Measurements from ENCODE around the gene CLEC17A. TPM values are rescaled to one million over a fixed set of nuclear protein-coding genes. Genes with fewer than 3 reads are reported as not detected.
"Not testable (repeated sequence)": the region's sequence is repeated elsewhere in the genome, so short reads cannot be mapped to it uniquely, and the experiment has no call there.

CLEC17A gene
- total and polyA plus RNA-seq, 8 donors: 0.18 TPM; not detected in 6

DNA sequence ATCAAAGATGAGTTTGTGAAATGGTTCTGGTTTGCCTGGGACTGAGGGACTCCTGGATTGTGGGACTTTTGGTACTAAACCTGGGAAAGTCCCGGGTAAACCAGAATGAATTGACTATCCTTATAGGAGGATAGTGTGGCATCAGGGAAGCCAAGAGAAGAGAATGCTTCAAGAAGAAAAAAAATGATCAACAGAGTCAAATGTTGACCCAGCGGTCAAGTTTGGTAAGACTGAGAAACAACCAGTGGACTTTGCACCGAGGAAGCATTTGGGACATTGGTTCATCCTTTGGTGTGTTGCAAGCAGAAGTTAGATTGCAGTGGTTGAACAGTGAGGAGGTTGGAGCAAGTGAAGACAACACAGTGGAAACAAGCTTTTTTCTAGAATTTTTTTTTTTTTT lies 33.5 kb downstream of the CLEC17A start:
- Histone ChIP-seq H3K27me3 (no peaks in the 10 kb centered on the region), H3K4me3 (no peak overlapping the region), H3K9me3 (peaks cover 6 to 27% (median 18%) of the 10 kb centered on the region in 4 donors), H3K36me3 (no peaks in the 10 kb centered on the region), H3K27ac (no peak overlapping the region), H3K4me1 (no peaks in the 10 kb centered on the region)
- no peak for DNase-seq
- intact Hi-C loops (cut with DNase I; ENCODE audit: low total_unique reads): no loop called here
- 82 to 94% (median 93%) methylated on average over 3 of the region's 3 CpGs for WGBS, 5 donors
- no peak for TF ChIP-seq POLR2AphosphoS5 (IDR thresholded peaks at IDR 0.05)
- TF ChIP-seq POLR2A (IDR thresholded peaks at IDR 0.05): no peak
- TF ChIP-seq, protein P1, sequence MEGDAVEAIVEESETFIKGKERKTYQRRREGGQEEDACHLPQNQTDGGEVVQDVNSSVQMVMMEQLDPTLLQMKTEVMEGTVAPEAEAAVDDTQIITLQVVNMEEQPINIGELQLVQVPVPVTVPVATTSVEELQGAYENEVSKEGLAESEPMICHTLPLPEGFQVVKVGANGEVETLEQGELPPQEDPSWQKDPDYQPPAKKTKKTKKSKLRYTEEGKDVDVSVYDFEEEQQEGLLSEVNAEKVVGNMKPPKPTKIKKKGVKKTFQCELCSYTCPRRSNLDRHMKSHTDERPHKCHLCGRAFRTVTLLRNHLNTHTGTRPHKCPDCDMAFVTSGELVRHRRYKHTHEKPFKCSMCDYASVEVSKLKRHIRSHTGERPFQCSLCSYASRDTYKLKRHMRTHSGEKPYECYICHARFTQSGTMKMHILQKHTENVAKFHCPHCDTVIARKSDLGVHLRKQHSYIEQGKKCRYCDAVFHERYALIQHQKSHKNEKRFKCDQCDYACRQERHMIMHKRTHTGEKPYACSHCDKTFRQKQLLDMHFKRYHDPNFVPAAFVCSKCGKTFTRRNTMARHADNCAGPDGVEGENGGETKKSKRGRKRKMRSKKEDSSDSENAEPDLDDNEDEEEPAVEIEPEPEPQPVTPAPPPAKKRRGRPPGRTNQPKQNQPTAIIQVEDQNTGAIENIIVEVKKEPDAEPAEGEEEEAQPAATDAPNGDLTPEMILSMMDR (IDR thresholded peaks at IDR 0.05): no peak
- TF ChIP-seq EP300 (IDR thresholded peaks at IDR 0.05): no peak

DNA sequence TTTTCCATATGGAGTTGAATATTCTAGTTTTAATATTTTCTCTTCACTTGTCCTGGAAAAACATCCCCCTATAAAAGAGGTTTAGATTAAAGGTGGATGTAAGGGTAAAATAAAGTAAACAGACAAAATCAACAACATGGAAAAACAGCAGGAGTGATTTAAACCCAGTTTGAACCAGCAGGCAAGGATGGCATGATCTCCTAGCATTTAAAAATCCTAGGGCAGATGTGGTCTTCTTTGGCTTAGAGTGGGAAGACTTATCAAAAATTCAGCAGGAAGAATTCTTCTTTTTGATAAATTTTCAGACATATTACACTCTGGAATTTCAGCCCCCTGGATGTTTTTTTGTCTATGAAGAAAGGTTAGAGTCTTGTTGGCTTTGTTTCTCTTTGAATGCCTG lies 36.5 kb downstream of the CLEC17A start:
- DNase-seq: no peak
- intact Hi-C loops (cut with DNase I; ENCODE audit: low total_unique reads): no loop called here
- Histone ChIP-seq H3K36me3 (no peaks in the 10 kb centered on the region), H3K9me3 (peaks cover 6 to 21% (median 18%) of the 10 kb centered on the region in 4 donors), H3K4me1 (no peaks in the 10 kb centered on the region), H3K27ac (no peak overlapping the region), H3K4me3 (no peak overlapping the region), H3K27me3 (peaks cover 0 to under 1% (median 0%) of the 10 kb centered on the region in 3 donors)
- no peak for TF ChIP-seq EP300 (IDR thresholded peaks at IDR 0.05)
- TF ChIP-seq, protein P1 (IDR thresholded peaks at IDR 0.05): no peak
- TF ChIP-seq POLR2A (IDR thresholded peaks at IDR 0.05): no peak
- TF ChIP-seq POLR2AphosphoS5 (IDR thresholded peaks at IDR 0.05): no peak

DNA sequence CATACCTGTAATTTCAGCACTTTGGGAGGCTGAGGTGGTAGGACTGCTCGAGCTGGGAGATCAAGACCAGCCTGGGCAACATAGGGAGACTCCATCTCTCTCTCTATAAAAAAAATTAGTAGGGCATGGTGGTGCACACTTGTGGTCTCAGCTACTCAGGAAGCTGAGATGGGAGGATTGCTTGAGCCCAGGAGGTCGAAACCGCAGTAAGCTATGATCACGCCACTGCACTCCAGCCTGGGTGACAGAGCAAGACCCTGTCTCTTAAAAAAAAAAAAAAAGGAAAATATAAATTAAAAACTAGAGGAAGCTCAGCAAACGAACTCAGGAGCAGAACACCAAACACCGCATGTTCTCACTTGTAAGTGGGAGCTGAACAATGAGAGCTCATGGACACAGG lies 41.6 kb downstream of the CLEC17A start:
- 71 to 79% (median 76%) methylated on average over 6 of the region's 6 CpGs for WGBS, 5 donors
- peaks cover 6 to 26% (median 18%) of the 10 kb centered on the region in 4 donors for H3K9me3 ChIP-seq
- H3K4me3 ChIP-seq; H3K27ac ChIP-seq; intact Hi-C loops (cut with DNase I; ENCODE audit: low total_unique reads); DNase-seq; H3K4me1 ChIP-seq; H3K36me3 ChIP-seq; H3K27me3 ChIP-seq: not testable (repeated sequence)

DNA sequence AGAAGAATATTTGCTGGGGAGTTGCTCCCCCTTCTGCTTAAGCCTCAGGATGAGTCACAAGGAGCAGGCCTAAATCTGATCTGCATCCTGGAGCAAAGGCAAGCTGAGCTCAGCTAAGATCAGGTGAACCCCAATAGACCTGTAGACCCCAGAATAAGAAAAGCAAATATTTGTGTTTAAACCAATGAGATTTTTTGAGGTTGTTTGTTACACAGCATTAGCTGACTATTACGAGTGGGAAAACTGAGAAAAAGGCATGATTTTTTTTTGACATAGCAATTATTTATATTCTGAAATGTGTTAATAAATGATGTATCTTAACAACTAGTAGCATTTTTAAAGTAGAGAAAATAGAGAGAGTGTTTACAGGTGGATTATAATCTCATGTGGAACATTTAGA lies 46.7 kb downstream of the CLEC17A start:
- TF ChIP-seq, protein P1 (IDR thresholded peaks at IDR 0.05): no peak
- TF ChIP-seq EP300 (IDR thresholded peaks at IDR 0.05): no peak
- no peak for TF ChIP-seq POLR2AphosphoS5 (IDR thresholded peaks at IDR 0.05)
- H3K27me3 ChIP-seq: peaks cover 0 to 5% (median 0%) of the 10 kb centered on the region in 3 donors
- H3K9me3 ChIP-seq: peaks cover 0 to 26% (median 21%) of the 10 kb centered on the region in 4 donors
- H3K27ac ChIP-seq: no peak overlapping the region
- no peaks in the 10 kb centered on the region for H3K36me3 ChIP-seq
- no peak for DNase-seq
- no peak overlapping the region for H3K4me3 ChIP-seq
- no peaks in the 10 kb centered on the region for H3K4me1 ChIP-seq
- 79 to 100% (median 93%) methylated on average over 1 of the region's 1 CpG for WGBS, 5 donors
- intact Hi-C loops (cut with DNase I; ENCODE audit: low total_unique reads): no loop called here

DNA sequence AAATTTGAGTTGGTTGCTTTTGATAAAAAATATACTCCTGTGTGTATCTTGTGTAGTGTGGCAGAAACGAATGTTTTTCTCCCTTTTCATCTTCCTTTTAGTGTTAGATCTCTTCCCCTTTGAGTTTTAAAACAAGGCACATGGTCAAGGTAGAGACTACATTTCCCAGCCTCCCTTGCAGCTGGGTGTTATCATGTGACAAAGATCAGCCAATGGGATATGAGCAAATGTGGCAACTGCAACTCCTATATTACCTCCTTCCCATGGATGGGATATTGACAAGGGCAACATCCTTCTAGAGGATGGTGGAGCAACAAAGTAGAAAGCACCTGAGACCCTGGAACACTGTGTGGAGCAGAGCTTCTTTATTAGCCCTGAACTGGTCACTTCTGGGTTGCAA lies 49.4 kb downstream of the CLEC17A start:
- Histone ChIP-seq H3K4me1 (no peaks in the 10 kb centered on the region), H3K9me3 (peaks cover 0 to 22% (median 17%) of the 10 kb centered on the region in 4 donors), H3K36me3 (no peaks in the 10 kb centered on the region), H3K27me3 (no peaks in the 10 kb centered on the region), H3K4me3 (no peak overlapping the region), H3K27ac (no peak overlapping the region)
- peak in 1 of 2 donors; percentile 21 for DNase-seq
- TF ChIP-seq POLR2A (IDR thresholded peaks at IDR 0.05) (no peak), EP300 (IDR thresholded peaks at IDR 0.05) (no peak), POLR2AphosphoS5 (IDR thresholded peaks at IDR 0.05) (no peak)
- TF ChIP-seq, protein P1 (IDR thresholded peaks at IDR 0.05): no peak
- intact Hi-C loops (cut with DNase I; ENCODE audit: low total_unique reads): no loop called here
- WGBS, 5 donors: 6 to 21% (median 16%) methylated on average over 1 of the region's 1 CpG
